ENCODE results near the gene GMPPA.

GMPPA gene

DNA sequence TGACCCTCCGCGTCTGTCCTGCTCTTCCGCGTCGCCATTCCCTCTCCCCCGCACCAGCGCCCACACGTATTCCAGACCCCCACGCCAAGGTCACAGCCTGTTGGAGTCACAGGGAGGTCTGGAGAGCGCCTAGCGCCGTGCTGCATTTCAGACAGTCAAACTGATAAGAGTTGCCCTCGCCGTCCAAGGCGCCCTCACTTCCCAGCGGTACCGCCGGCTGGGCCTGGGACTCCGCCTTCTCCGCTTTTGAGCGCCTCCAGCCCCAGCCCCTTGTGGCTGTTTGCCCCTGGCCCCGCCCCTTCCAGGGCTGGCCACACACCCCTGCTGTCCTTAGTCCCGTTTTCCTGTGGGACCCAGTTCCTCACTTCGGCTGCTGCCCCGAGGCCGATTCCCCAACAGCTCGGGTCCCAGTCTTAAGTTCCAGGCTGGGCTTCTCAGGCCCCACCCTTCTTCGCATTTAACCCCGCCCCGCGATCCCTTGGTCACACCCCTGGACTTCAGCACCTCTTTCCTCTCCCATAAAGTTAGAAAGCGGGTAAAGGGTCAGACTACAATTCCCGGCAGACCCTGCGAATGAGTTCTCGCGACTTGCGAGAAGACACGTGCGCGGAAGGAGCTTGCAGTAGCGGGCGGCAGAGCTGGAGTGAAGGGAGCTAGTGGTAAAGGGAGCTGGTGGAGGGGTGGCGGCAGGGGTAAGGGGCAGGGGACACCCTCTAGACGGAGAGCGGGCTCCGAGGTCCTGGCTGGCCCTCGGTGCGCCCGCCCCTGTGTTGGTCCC lies at the start of gene GMPPA:
TSS of gene GMPPA (plus strand) at position 612 of the 778 bp plus-strand sequence. CDS start 1,085 bp downstream, outside the sequence.
- TF ChIP-seq, protein P1, sequence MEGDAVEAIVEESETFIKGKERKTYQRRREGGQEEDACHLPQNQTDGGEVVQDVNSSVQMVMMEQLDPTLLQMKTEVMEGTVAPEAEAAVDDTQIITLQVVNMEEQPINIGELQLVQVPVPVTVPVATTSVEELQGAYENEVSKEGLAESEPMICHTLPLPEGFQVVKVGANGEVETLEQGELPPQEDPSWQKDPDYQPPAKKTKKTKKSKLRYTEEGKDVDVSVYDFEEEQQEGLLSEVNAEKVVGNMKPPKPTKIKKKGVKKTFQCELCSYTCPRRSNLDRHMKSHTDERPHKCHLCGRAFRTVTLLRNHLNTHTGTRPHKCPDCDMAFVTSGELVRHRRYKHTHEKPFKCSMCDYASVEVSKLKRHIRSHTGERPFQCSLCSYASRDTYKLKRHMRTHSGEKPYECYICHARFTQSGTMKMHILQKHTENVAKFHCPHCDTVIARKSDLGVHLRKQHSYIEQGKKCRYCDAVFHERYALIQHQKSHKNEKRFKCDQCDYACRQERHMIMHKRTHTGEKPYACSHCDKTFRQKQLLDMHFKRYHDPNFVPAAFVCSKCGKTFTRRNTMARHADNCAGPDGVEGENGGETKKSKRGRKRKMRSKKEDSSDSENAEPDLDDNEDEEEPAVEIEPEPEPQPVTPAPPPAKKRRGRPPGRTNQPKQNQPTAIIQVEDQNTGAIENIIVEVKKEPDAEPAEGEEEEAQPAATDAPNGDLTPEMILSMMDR (IDR thresholded peaks at IDR 0.05): no peak

DNA sequence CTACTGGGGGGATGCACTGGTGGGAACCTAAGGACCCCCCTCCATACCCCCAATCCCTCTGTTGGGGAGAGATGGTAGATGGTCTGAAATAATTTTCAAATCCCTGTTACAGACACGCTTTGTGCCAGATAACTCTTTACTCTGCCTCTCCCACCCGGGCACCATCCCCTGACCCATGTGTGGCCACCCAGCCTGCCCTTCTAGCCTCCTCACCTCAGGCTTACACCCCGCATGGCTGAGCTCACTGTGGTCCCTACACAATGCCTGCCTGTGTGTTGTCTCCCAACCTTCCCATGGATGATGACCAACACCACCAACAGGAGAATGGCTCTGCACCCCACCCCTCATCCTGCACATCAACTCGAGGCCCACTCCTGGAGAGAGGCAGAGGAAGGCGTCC lies 49.1 kb upstream of the GMPPA start:
- TF ChIP-seq, protein P1 (IDR thresholded peaks at IDR 0.05): no peak

DNA sequence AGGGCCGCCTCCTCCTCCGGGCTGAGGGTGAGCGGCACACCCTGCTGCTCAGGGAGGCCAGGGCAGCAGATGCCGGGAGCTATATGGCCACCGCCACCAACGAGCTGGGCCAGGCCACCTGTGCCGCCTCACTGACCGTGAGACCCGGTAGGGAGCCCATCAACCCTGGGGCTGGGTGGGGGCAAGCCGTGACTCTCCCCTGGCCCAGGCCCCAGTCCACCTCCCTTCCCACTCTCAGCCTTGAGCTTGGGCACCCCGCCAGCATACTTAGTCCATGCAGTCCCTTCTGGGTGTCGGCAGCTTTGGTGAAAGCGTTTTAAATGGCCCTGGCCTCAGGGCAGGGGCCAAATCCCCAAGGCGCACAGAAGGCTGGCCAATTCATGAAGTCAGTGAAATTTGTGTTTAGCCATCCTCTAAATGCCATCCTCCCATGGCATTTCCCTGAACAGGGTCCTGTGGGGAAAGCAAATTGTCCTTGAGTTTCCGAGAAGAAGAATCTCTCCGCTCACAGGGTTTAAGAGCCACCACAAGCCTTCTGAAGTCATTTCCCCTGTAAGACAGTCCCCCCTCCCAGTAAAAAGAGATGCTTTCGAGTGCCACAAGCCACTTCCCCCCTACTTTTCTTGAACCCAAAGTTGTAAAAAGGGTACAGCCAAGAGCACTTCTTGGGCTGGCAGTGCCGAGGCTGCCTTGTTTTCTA lies 46.9 kb upstream of the GMPPA start:
- TF ChIP-seq, protein P1 (IDR thresholded peaks at IDR 0.05): no peak

DNA sequence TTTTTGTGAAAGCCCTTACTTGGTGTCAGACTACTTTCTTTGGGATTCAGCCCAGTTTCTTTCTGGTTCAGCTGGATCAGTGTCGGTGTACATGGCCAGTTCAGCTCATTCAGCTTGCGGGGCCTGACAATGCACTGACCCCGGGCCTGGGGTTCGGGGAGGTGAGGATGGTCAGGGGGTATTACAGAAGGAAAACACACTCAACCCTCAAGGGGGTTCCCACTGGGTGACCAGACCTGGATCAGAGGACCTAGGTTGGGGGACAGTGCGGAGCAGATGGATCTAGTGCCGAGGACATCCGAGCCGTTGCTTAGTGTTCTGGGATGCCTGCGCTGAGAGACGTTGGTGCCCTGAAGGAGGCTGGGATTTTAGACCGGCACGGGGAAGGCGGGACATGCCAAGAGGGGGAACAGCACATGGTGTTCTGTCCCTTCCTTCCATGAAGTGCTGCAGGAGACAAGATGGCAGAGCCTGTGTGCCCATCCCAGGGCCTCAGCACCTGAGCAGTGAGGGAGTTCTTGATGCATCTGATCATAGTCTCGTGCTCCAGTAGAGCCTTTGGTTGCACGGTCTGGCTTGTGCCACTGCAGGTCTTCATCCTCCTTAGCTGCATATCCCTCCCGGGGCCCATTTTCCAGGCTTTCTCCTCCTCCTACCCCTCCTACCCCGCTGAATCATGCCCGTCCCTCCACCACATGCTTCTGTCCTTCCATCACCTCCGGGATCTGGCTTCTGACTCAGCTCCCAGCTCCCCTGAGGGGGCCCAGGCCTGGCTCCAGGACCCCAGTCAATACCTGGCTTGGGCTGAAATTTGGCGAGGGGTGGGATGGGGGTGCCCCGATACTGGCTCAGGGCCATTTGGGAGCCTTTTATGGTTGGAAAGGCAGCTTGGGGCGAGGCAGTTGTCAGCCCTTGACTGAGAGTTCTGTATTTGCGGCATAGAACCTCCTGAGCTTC lies 46.1 kb upstream of the GMPPA start:
- TF ChIP-seq, protein P1 (IDR thresholded peaks at IDR 0.05): no peak

DNA sequence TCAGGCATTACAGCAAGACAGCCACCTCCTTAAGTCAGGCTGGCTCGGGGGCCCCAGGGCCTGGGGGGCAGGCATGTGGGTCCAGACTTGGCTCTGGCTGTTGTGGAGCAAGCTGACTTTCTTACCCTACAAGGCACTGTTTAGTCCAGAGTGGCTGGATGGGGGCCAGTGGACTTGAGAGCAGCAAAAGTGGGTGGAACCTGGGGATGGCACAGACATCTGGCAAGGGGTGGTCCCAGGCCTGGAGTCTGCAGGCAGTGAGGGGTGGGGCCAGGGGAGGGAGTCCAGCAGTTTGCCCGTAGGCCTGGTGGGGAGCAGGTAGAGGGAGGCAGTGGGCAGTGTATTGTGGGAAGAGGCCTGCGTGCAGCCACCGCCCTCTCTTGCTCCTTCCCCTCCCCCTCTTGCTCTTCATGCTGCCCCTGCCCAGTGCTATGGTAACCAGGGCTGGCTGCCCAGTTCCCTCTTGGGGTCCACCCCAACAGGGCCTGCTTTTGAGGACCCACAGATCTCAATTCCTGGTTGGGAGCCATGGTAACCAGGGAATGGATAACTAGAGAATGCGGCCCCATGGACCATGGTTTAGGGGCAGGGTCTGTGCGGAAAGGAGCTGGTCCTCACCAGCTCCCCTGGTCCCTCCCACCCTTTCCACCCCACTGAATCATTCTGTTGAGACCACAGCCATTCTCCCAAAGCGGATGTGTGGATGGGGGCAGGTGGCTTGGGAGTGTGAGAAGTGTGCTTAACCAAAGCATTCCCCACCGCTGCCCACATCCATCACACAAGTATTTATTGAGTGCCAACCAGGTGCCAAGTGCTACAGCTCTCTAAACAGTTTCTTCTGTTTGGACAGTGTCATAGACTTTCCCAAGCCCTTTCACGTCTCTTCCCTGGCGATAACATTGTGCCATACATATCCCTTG lies 44.8 kb upstream of the GMPPA start:
- TF ChIP-seq, protein P1 (IDR thresholded peaks at IDR 0.05): no peak

DNA sequence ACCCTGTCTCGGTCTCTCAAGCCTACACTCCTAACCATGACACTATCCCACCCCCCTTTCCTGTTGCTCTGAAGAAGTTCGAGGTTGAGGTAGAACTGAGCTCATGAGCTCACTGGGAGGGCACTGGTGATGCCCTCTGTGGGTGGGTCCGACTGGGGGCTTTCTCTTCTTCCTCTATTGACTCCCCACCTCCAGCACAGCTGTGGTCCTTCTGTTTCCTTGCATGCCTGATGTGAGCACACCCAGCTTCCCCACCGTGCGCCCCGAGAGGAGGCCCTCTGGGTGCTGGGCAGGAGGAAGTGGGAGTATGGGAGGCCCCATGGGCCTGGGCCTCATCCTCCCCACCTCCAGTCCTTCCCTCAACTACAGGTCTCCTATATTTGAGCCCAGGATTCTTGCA lies 43.1 kb upstream of the GMPPA start:
- TF ChIP-seq, protein P1 (IDR thresholded peaks at IDR 0.05): no peak

Data from LNCAP (cell line).